ENCODE measurements around the gene SETBP1.
"Not testable (repeated sequence)": the region's sequence is repeated elsewhere in the genome, so short reads cannot be mapped to it uniquely, and the experiment has no call there.

The SETBP1 gene

GRCh38 chr18:44792456-44793061 is 111.9 kb downstream of the SETBP1 start:
- Histone ChIP-seq H3K4me1 (peaks cover 22% of the 10 kb centered on the region), H3K27ac (no peak overlapping the region), H3K27me3 (no peaks in the 10 kb centered on the region), H3K4me2 (peak overlapping the region; percentile 30), H3K9me3 (no peaks in the 10 kb centered on the region), H3K9ac (no peak overlapping the region), H3K4me3 (no peak overlapping the region), H3K36me3 (no peaks in the 10 kb centered on the region), H4K20me1 (no peaks in the 10 kb centered on the region)
- TF ChIP-seq Cebpa-rat (IDR thresholded peaks at IDR 0.05) = no peak

- Histone ChIP-seq H3K4me1 (peaks cover 24% of the 10 kb centered on the region), H3K27me3 (no peaks in the 10 kb centered on the region), H3K4me3 (no peak overlapping the region), H3K9me3 (no peaks in the 10 kb centered on the region), H4K20me1 (no peaks in the 10 kb centered on the region), H3K4me2 (peak overlapping the region; percentile 30), H3K9ac (no peak overlapping the region), H3K27ac (no peak overlapping the region), H3K36me3 (no peaks in the 10 kb centered on the region)
- no peak for TF ChIP-seq Cebpa-rat (IDR thresholded peaks at IDR 0.05)
These were observed 112.5 kb downstream of the SETBP1 start for GRCh38 chr18:44793194-44793593.

- no peak overlapping the region for H3K4me3 ChIP-seq
- H3K4me1 ChIP-seq = peaks cover 29% of the 10 kb centered on the region
- H3K27ac ChIP-seq = no peak overlapping the region
- no peaks in the 10 kb centered on the region for H3K9me3 ChIP-seq
- no peak for TF ChIP-seq Cebpa-rat (IDR thresholded peaks at IDR 0.05)
- H3K9ac ChIP-seq = no peak overlapping the region
- no peaks in the 10 kb centered on the region for H3K36me3 ChIP-seq
- no peaks in the 10 kb centered on the region for H3K27me3 ChIP-seq
- no peaks in the 10 kb centered on the region for H4K20me1 ChIP-seq
- H3K4me2 ChIP-seq = peak overlapping the region; percentile 30; the same call in 1 of the 2 replicates
These were observed 113.0 kb downstream of the SETBP1 start for GRCh38 chr18:44793685-44794084.

GRCh38 chr18:44795241-44795640 is 114.6 kb downstream of the SETBP1 start:
- no peak overlapping the region for H3K4me2 ChIP-seq
- H3K36me3 ChIP-seq = no peaks in the 10 kb centered on the region
- H3K4me1 ChIP-seq = peaks cover 44% of the 10 kb centered on the region
- no peak overlapping the region for H3K27ac ChIP-seq
- H3K9ac ChIP-seq = no peak overlapping the region
- no peaks in the 10 kb centered on the region for H3K9me3 ChIP-seq
- H3K4me3 ChIP-seq = no peak overlapping the region
- H3K27me3 ChIP-seq = no peaks in the 10 kb centered on the region
- TF ChIP-seq Cebpa-rat (IDR thresholded peaks at IDR 0.05) = no peak
- no peaks in the 10 kb centered on the region for H4K20me1 ChIP-seq

- no peak overlapping the region for H3K4me2 ChIP-seq
- H3K4me3 ChIP-seq = no peak overlapping the region
- H4K20me1 ChIP-seq = no peaks in the 10 kb centered on the region
- H3K4me1 ChIP-seq = peaks cover 48% of the 10 kb centered on the region
- H3K27ac ChIP-seq = no peak overlapping the region
- H3K9ac ChIP-seq = no peak overlapping the region
- H3K36me3 ChIP-seq = no peaks in the 10 kb centered on the region
- no peaks in the 10 kb centered on the region for H3K9me3 ChIP-seq
- no peak for TF ChIP-seq Cebpa-rat (IDR thresholded peaks at IDR 0.05)
- no peaks in the 10 kb centered on the region for H3K27me3 ChIP-seq
These were observed 116.0 kb downstream of the SETBP1 start for GRCh38 chr18:44796429-44797428.

DNA sequence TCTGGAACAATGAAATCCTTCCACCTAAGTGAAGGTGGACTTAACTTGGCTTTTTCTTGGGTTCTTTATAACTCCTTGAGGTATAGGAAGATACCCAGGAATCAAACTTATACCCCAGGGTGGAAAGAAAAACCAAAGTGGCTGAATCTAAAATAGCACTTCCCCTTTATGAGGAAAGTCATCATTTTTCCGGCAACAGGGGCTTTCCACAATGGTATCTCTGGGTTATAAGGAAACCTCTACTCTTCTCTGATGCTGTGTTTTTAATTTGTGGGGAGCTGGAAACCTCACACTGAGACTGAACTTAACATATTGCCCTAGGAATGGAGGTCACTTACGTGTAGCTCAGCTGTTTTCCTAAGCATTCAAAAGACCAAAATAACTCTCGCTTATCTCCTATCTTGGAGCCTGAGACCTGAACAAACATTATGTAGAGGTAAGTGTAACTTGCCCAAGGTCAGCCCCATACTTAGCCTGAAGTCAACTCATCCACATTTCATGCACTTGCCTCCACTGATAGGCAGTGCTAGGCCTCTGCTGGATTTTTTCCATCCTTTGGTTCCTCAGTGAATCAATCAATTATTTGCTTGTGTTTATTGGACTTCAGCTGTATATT is 117.9 kb downstream of the SETBP1 start:
- Histone ChIP-seq H3K4me2 (peak overlapping the region; percentile 71), H3K27me3 (no peaks in the 10 kb centered on the region), H3K27ac (peak overlapping the region; percentile 47; the same call in 1 of the 2 replicates)

GRCh38 chr18:44799382-44799906 is 118.8 kb downstream of the SETBP1 start:
- H3K4me1 ChIP-seq = peaks cover 30% of the 10 kb centered on the region

More for the DNA sequence above, 117.9 kb downstream of the SETBP1 start:
- H3K4me3 ChIP-seq = no peak overlapping the region
- no peaks in the 10 kb centered on the region for H3K9me3 ChIP-seq
- H3K9ac ChIP-seq = no peak overlapping the region
- H3K36me3 ChIP-seq = no peaks in the 10 kb centered on the region
- H3K4me1 ChIP-seq = peaks cover 36% of the 10 kb centered on the region
- no peak for TF ChIP-seq Cebpa-rat (IDR thresholded peaks at IDR 0.05)
- H4K20me1 ChIP-seq = no peaks in the 10 kb centered on the region

DNA sequence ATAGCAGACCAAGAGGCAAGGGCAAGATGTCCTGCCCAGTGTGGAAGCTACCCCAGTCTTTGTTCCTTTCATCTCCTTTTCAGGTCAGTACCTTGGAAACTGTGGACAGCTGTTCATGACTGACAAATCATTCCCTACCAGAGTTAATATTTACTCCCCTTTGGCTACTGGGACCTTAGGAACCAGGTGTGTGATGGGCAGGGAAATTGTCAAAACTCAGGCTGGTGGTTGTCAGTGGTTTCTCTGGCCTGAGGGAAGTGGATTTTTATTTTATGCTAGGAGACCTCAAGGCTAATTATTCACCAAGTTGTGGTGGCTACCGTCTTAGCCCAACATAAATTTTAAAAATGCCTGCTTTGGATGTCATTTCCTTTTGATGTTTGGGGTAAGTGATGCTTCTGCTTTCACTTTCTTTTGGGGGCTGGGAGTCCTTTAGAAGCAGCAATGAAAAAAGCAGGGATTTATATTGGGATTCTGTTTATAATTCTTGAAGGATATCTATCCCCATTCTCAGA is 119.3 kb downstream of the SETBP1 start:
- no peak overlapping the region for H3K9ac ChIP-seq
- H3K4me2 ChIP-seq = peak overlapping the region; percentile 44
- H3K27ac ChIP-seq = no peak overlapping the region
- no peaks in the 10 kb centered on the region for H3K27me3 ChIP-seq
- TF ChIP-seq Cebpa-rat (IDR thresholded peaks at IDR 0.05) = no peak
- no peak overlapping the region for H3K4me3 ChIP-seq
- no peaks in the 10 kb centered on the region for H3K9me3 ChIP-seq
- no peaks in the 10 kb centered on the region for H4K20me1 ChIP-seq
- H3K4me1 ChIP-seq = peaks cover 30% of the 10 kb centered on the region
- no peaks in the 10 kb centered on the region for H3K36me3 ChIP-seq

More at GRCh38 chr18:44799382-44799906, 118.8 kb downstream of the SETBP1 start:
- no peak overlapping the region for H3K4me3 ChIP-seq
- no peaks in the 10 kb centered on the region for H3K36me3 ChIP-seq
- H3K27me3 ChIP-seq = no peaks in the 10 kb centered on the region
- no peak overlapping the region for H3K27ac ChIP-seq
- H3K9ac ChIP-seq = no peak overlapping the region
- no peaks in the 10 kb centered on the region for H3K9me3 ChIP-seq
- peak overlapping the region; percentile 71 for H3K4me2 ChIP-seq
- no peak for TF ChIP-seq Cebpa-rat (IDR thresholded peaks at IDR 0.05)
- no peaks in the 10 kb centered on the region for H4K20me1 ChIP-seq

DNA sequence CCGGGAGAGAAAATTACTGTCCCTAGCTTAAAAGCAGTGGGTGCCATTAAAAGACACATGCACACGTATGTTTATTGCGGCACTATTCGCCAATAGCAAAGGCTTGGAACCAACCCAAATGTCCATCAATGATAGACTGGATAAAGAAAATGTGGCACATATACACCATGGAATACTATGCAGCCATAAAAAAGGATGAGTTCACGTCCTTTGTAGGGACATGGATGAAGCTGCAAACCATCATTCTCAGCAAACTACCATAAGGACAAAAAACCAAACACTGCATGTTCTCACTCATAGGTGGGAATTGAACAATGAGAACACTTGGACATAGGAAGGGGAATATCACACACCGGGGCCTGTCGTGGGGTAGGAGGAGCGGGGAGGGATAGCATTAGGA is 120.1 kb downstream of the SETBP1 start:
- not testable (repeated sequence) for H3K4me2 ChIP-seq, H3K9me3 ChIP-seq, H3K36me3 ChIP-seq, H3K4me3 ChIP-seq, H3K27me3 ChIP-seq, H3K9ac ChIP-seq, H3K27ac ChIP-seq, H4K20me1 ChIP-seq
- H3K4me1 ChIP-seq = peaks cover 30% of the 10 kb centered on the region
